ENCODE data around the gene CTDP1.

CTDP1 gene

DNA sequence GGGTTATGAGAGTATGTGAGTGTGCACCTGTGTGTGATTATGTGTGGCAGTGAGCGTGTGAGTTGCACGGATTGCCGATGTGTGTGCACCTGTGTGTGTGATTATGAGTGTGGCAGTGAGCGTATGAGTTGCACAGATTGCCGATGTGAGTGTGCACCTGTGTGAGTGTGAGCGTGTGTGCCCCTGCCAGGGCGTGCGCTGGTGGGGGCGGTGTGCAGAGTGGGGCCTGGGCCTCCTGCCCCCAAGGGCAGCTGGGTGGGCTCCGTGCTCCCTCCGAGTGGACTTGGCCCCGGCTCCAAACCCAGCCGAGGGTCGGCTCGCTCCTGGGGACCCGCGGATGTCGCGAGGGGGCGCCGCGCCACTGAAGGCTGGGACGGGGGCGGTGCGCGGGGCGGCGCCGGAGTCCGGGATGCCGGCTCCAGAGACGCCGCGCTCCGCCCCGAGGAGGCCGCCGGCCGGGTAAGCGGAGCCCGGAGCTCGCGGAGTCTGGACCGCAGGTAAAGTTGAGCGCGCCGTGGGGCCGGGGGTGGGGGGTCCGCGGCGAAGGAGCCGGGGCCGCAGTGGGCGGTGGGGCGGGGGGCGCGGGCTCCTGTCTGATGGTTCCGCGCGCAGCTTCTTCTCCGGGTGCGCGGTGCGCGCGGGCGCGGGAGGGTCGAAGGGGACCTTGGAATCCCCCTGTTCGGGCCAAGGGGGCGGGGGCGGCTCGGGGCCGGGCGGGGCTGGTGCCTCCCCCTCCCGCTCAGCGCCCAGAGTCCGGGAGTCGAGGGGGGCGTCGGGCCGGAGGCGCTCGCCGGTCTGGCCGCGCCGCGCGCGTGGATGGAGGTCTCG lies 118.1 kb downstream of the CTDP1 start, which contains the start of gene KCNG2:
Gene KCNG2, plus strand, starts transcription at position 421 of the 828 bp plus-strand sequence. CDS start 65,730 bp downstream, outside the sequence.
- TF ChIP-seq, protein P1, sequence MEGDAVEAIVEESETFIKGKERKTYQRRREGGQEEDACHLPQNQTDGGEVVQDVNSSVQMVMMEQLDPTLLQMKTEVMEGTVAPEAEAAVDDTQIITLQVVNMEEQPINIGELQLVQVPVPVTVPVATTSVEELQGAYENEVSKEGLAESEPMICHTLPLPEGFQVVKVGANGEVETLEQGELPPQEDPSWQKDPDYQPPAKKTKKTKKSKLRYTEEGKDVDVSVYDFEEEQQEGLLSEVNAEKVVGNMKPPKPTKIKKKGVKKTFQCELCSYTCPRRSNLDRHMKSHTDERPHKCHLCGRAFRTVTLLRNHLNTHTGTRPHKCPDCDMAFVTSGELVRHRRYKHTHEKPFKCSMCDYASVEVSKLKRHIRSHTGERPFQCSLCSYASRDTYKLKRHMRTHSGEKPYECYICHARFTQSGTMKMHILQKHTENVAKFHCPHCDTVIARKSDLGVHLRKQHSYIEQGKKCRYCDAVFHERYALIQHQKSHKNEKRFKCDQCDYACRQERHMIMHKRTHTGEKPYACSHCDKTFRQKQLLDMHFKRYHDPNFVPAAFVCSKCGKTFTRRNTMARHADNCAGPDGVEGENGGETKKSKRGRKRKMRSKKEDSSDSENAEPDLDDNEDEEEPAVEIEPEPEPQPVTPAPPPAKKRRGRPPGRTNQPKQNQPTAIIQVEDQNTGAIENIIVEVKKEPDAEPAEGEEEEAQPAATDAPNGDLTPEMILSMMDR (IDR thresholded peaks at IDR 0.05; ENCODE audit: low read depth, low read length) = no peak
- peak within 1 kb of the TSS; percentile 51 for H3K4me3 ChIP-seq (ENCODE audit: low read depth, low read length)

DNA sequence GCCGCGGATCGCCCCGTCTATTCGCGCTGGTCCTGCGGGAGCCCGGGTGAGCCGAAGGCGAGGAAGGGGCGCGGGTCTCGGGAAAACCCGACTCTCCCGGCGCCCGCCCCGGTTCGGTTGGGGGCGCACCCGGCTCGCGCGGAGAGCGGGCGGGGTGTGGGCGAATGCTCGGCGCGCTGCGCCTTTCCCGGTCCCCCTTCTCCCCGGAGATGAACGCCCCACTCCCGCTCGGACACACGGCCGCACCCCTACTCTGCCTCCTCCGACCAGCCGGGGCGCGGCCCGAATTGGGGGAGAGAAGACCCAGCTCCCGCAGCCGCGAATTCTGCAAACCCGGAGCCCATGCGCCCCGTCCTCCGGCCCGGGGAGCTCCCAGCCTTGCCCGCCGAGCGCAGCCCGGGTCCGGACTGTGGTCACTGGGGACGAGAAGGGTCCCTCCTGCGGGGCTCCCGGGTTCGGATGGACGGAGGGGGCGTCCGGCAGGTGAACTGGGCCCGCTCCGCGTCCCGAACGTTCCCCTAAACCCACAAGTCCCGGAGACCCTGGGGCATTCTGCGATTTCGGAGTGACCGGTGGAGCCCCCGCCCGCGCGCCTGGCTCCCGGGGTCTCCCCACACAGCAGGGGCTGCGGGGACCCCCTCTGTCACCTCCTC lies 118.9 kb downstream of the CTDP1 start:
- peak overlapping the region; percentile 51 for H3K4me3 ChIP-seq (ENCODE audit: low read depth, low read length)

DNA sequence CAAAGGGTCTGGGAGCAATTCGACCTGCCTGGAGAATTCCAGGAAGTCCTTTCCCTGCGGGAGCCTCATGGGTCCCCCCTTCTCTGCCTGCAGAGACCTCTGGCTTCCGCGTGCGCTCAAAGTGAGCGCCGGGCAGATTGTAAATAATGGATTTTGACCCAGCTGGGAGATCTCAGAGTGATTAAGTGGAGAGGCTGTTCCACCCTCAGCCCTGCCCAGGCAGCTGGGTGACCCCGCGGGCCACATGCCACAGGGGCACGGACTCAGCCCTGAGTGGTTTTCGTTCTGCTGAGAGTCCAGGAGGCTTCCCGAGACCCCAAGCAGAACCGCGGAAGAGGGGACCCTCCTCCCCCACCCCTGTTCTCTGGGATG lies 119.4 kb downstream of the CTDP1 start:
- peak overlapping the region; percentile 51 for H3K4me3 ChIP-seq (ENCODE audit: low read depth, low read length)
- TF ChIP-seq, protein P1 (IDR thresholded peaks at IDR 0.05; ENCODE audit: low read depth, low read length) = no peak

More for the DNA sequence above, 118.9 kb downstream of the CTDP1 start:
- TF ChIP-seq, protein P1 (IDR thresholded peaks at IDR 0.05; ENCODE audit: low read depth, low read length) = no peak

DNA sequence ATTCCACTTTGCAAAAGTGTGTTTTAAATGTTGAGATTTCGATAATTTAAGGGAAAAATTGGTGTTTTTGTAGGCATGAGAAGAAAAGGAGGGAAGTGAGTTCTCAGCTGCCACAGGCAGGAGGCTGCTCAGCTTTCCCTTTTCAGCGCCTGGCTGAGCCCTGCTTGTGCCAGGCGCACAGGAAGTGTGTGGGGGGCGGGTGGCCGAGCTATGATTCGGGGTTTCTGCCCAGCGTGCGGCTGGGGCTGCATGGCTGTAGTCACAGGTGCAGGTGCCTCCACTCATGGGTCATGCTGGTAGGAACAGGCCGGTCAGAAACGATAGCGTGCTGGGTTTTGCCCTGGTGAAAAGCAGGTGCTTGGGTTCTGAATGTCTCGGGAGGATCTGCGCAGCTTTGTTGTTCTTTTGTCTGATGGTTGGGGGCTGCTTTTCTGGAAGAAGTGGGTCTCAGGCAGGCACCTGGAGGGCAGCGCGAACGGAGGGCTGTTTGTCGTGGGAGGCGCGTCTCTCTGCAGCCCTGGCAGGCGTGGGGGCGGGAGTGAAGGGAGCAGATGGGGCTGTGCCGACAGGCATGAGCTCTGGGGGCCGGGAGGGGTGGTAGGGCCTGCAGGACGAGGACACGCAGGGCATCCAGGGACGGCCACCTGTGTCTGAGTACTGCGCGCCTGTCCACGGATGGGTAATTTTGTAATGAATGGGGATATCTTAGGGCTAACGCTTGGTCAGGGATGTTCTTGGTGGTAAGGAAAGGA lies 120.2 kb downstream of the CTDP1 start:
- TF ChIP-seq, protein P1 (IDR thresholded peaks at IDR 0.05; ENCODE audit: low read depth, low read length) = no peak
- no peak overlapping the region for H3K4me3 ChIP-seq (ENCODE audit: low read depth, low read length)

DNA sequence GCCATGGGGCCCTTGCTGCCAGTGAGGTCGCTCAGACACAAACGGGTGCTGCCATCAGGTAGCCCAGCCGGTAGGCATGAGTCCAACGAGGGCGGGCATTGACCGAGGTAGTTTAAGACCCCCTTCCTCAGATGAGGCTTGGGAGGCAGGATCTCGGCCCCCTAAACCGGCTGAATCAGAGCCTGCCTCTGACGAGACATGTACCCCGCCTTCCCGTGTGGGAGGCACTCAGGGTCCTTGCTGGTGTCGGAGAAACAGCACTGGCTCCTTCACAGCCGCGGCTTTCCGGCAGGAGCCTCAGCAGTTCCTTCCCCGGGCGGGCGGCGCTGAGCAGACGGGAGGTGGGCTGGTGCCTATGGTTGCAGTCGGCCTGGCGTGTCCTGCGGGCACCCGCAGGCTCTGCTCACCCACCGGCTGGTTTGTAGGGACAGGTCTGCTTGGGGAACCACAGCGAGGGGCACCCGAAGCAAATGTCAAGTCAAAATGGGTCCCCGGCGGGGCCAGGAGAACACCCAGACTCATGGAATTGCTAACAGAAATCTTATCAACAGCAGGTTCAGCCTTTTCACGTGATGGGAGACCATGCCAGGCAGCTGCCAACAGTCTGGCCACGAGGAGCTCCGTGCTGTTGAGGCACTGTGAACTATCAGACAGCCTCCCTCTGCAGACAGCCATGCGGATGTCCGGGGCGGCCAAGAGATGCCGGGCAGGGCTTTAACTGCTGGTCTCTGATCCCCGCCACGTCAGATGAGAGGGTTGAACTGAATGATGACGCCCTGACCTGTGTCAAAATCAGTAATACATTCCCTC lies 121.0 kb downstream of the CTDP1 start:
- TF ChIP-seq, protein P1 (IDR thresholded peaks at IDR 0.05; ENCODE audit: low read depth, low read length) = no peak
- H3K4me3 ChIP-seq (ENCODE audit: low read depth, low read length) = no peak overlapping the region

DNA sequence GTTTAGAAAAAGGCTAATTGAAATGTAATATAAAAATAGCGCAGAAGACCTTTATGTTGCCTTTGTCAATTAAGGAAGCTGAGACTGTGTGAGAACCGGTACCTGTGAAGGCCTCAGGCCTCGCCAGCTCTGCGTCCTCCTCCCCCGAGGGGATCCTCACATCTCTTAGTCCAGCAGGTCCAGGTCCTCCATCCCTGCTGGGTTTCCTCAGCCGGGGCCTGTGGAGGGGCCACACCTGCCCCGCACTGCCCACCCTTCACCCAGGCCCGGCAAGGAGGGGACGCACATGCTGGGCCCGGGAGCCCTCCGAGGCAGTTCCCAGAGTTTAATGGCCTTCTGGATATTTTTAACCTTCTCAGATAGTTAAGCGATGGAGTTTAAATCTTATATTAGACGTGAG lies 121.6 kb downstream of the CTDP1 start:
- H3K4me3 ChIP-seq (ENCODE audit: low read depth, low read length) = no peak overlapping the region

More for the DNA sequence above, 121.6 kb downstream of the CTDP1 start:
- TF ChIP-seq, protein P1 (IDR thresholded peaks at IDR 0.05; ENCODE audit: low read depth, low read length) = no peak
